Liver (tissue), 3 donors: ENCODE results near the gene LITAFD.

ENCODE experiments used
- CTCF ChIP-seq: fragments of 150-350 bp; IDR thresholded peaks from 2 replicates; pipeline ENCODE4 v1.5.1; 2017; ENCODE audit warnings: improper control_type of control experiment, low read depth, low read length; ENCODE audit not compliant: missing input control
- JUND ChIP-seq, 2 donors: IDR thresholded peaks; 2 replicates each; pipeline ENCODE4 v1.6.1; 2016; ENCODE audit warnings: antibody characterized with exemption in 2 of 2
- donor health status: healthy.
- donor health status: healthy.

- TF ChIP-seq CTCF (peak; percentile 45), JUND (IDR thresholded peaks at IDR 0.05) (no peak)
These were observed 23.1 kb downstream of the LITAFD start for GRCh38 chr16:8905168-8905762.
